Parathyroid adenoma (tissue), 2 donors: ENCODE measurements around the gene SLC20A1.
"Not testable (repeated sequence)": the region's sequence is repeated elsewhere in the genome, so short reads cannot be mapped to it uniquely, and the experiment has no call there.

Experiments used
- H2AFZ ChIP-seq: fragments of 300-600 bp; sonication (generic); one replicate; pipeline ENCODE4 v1.7.0; 2017; ENCODE audit warnings: antibody characterized with exemption, mild to moderate bottlenecking
- H3K27ac ChIP-seq: fragments of 300-600 bp; sonication (generic); one replicate; pipeline ENCODE4 v1.7.0; 2017
- H3K27me3 ChIP-seq: fragments of 300-600 bp; sonication (generic); one replicate; pipeline ENCODE4 v1.7.0; 2017; ENCODE audit warnings: low read length; ENCODE audit not compliant: control insufficient read depth, insufficient read depth
- H3K36me3 ChIP-seq: fragments of 300-600 bp; sonication (generic); one replicate; pipeline ENCODE4 v1.7.0; 2017; ENCODE audit warnings: low read length; ENCODE audit not compliant: control insufficient read depth, insufficient read depth
- H3K4me1 ChIP-seq: fragments of 300-600 bp; sonication (generic); one replicate; pipeline ENCODE4 v1.7.0; 2017; ENCODE audit warnings: control low read depth
- H3K4me2 ChIP-seq: fragments of 300-600 bp; sonication (generic); one replicate; pipeline ENCODE4 v1.7.0; 2017; ENCODE audit warnings: low read length
- H3K4me3 ChIP-seq: fragments of 300-600 bp; sonication (generic); one replicate; pipeline ENCODE4 v1.7.0; 2017; ENCODE audit warnings: low read depth, low read length
- H3K79me2 ChIP-seq: fragments of 300-600 bp; sonication (generic); one replicate; pipeline ENCODE4 v1.7.0; 2017; ENCODE audit warnings: control low read depth
- H3K9ac ChIP-seq: fragments of 300-600 bp; sonication (generic); one replicate; pipeline ENCODE4 v1.7.0; 2017; ENCODE audit warnings: mild to moderate bottlenecking
- H3K9me3 ChIP-seq: fragments of 300-600 bp; sonication (generic); one replicate; pipeline ENCODE4 v1.7.0; 2017; ENCODE audit warnings: low read length; ENCODE audit not compliant: control insufficient read depth
- TF ChIP-seq, protein P1 (sequence below): fragments of 300-600 bp; sonication (generic); IDR thresholded peaks from one replicate; pipeline ENCODE4 v1.7.0; 2017; ENCODE audit warnings: antibody characterized with exemption, mild to moderate bottlenecking
- donor health status: primary hyperparathyroidism.

The SLC20A1 gene

DNA sequence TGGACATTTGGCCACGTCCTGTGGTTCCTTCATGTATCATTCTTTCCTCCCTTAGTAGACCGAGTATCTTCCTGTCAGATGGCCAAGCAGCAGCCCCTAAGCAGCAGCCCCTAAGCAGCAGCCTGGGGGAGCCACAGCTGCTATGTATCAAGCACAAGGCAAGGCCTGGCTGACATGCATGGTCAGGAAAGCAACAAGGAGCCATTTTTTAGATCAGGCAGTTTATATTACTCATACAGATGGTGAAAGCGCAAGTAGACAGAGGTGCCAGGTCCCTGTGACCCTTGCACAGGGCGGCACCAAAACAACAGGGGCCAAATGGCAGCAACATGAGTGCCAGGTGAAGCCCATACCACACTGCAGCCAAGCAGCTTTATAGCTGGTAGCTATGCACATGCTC, 39.2 kb upstream of the SLC20A1 start:
- Histone ChIP-seq H2AFZ (no peak overlapping the region), H3K9ac (no peak overlapping the region), H3K4me3 (no peak overlapping the region), H3K36me3 (no peaks in the 10 kb centered on the region), H3K9me3 (no peaks in the 10 kb centered on the region), H3K4me2 (no peak overlapping the region), H3K4me1 (peaks cover 6% of the 10 kb centered on the region), H3K27me3 (no peaks in the 10 kb centered on the region), H3K27ac (no peak overlapping the region), H3K79me2 (no peaks in the 10 kb centered on the region)
- TF ChIP-seq, protein P1, sequence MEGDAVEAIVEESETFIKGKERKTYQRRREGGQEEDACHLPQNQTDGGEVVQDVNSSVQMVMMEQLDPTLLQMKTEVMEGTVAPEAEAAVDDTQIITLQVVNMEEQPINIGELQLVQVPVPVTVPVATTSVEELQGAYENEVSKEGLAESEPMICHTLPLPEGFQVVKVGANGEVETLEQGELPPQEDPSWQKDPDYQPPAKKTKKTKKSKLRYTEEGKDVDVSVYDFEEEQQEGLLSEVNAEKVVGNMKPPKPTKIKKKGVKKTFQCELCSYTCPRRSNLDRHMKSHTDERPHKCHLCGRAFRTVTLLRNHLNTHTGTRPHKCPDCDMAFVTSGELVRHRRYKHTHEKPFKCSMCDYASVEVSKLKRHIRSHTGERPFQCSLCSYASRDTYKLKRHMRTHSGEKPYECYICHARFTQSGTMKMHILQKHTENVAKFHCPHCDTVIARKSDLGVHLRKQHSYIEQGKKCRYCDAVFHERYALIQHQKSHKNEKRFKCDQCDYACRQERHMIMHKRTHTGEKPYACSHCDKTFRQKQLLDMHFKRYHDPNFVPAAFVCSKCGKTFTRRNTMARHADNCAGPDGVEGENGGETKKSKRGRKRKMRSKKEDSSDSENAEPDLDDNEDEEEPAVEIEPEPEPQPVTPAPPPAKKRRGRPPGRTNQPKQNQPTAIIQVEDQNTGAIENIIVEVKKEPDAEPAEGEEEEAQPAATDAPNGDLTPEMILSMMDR, result no peak

DNA sequence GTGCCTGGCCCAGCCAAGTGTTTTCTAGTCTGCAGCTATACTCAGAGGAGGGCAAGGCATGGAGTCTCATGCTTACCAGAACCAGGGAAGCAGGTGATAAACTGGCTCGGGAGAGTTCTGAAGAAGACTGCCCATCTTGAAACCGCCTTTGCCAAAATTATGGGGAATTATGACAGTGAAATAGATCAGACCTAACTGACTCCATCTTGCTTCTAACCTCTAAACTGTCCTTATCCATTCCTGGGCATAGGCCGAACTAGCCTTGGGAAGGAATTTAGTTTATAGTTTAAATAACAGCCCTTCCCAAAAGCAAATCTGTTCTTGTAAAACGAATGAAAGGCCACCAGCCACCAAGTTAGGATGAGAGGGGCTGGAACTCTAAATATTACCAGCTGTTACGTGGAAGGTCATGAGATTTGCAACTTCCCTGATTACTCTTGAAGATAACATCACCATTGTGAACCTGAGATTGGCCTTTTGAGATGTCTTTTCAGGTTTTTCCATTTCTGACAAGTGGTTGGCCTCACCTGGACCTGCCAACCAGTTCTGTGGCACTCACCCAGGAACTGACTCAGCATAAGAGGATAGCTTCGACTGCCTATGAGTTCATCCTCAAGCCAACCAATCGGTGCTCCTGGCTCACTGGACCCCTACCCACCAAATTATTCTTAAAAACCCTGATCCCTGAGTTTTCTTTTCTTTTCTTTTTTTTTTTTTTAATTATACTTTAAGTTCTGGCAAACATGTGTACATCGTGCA, 37.9 kb upstream of the SLC20A1 start:
- Histone ChIP-seq H3K9ac (no peak overlapping the region), H3K9me3 (no peaks in the 10 kb centered on the region), H3K4me2 (no peak overlapping the region), H3K36me3 (no peaks in the 10 kb centered on the region), H3K79me2 (no peaks in the 10 kb centered on the region), H2AFZ (peak overlapping the region; percentile 33), H3K27me3 (no peaks in the 10 kb centered on the region), H3K27ac (peak overlapping the region; percentile 27), H3K4me1 (peaks cover 6% of the 10 kb centered on the region), H3K4me3 (no peak overlapping the region)
- TF ChIP-seq, protein P1, result no peak

- not testable (repeated sequence) for H2AFZ ChIP-seq, H3K4me2 ChIP-seq, H3K27ac ChIP-seq, H3K79me2 ChIP-seq, H3K9ac ChIP-seq, H3K27me3 ChIP-seq, H3K9me3 ChIP-seq, H3K4me1 ChIP-seq, H3K36me3 ChIP-seq, H3K4me3 ChIP-seq
Measured at GRCh38 chr2:112609320-112609719, 36.4 kb upstream of the SLC20A1 start.

DNA sequence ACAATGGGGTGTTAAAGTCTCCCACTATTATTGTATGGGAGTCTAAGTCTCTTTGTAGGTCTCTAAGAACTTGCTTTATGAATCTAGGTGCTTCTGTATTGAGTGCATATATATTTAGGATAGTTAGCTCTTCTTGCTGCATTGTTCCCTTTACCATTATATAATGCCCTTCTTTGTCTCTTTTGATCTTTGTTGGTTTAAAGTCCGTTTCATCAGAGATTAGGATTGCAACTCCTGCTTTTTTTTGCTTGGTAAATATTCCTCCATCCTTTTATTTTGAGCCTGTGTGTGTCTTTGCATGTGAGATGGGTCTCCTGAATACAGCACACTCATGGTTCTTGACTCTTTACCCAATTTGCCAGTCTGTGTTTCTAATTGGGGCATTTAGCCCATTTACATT, 33.5 kb upstream of the SLC20A1 start:
- H3K9ac ChIP-seq, result not testable (repeated sequence)

GRCh38 chr2:112614201-112614840, 31.4 kb upstream of the SLC20A1 start:
- Histone ChIP-seq H3K9me3 (no peaks in the 10 kb centered on the region), H3K79me2 (no peaks in the 10 kb centered on the region)
- TF ChIP-seq, protein P1, result no peak

More for the DNA sequence above, 33.5 kb upstream of the SLC20A1 start:
- H3K27me3 ChIP-seq, H3K27ac ChIP-seq, H3K9me3 ChIP-seq, H3K4me1 ChIP-seq, H3K36me3 ChIP-seq, H2AFZ ChIP-seq, H3K4me3 ChIP-seq, H3K4me2 ChIP-seq, H3K79me2 ChIP-seq: not testable (repeated sequence)

More at GRCh38 chr2:112614201-112614840, 31.4 kb upstream of the SLC20A1 start:
- Histone ChIP-seq H3K4me2 (no peak overlapping the region), H2AFZ (no peak overlapping the region), H3K9ac (no peak overlapping the region), H3K4me3 (no peak overlapping the region), H3K4me1 (no peaks in the 10 kb centered on the region), H3K27ac (no peak overlapping the region), H3K27me3 (no peaks in the 10 kb centered on the region), H3K36me3 (no peaks in the 10 kb centered on the region)
